HCT116 (cell line): ENCODE results near the gene NACC2. TPM values are rescaled to one million over a fixed set of nuclear protein-coding genes. Genes with fewer than 3 reads are reported as not detected.

Source experiments
- ATAC-seq: fragments of 200-7000 bp; cut with Tn5 transposase; 2 replicates; pipeline ENCODE4 v1.9.1; 2020; ENCODE audit warnings: mild to moderate bottlenecking, moderate library complexity
- BruUV-seq: library from RNA; stranded (reverse); fragments of 400-500 nt; replicated peaks from 2 replicates; lab custom pipeline; 2021; lab: Mats Ljungman, UMichigan
- CTCF ChIA-PET: fragments of 300-600 bp; sonication (Branson Sonifier 250); formaldehyde crosslinking; loops from one replicate; lab custom pipeline; 2021; ENCODE audit warnings: antibody characterized with exemption; lab: Charles Lee
- POLR2A ChIA-PET: fragments of 300-600, 350-600 bp; sonication (Branson Sonifier 250); formaldehyde crosslinking; loops from one replicate; lab custom pipeline; 2021; ENCODE audit warnings: antibody characterized with exemption; lab: Charles Lee
- RAD21 ChIA-PET, 2 experiments: fragments of 300-600 bp; sonication (Branson Sonifier 250); formaldehyde crosslinking; loops; one replicate each; lab custom pipeline; 2023; ENCODE audit warnings: low total read pairs in 2 of 2; ENCODE audit not compliant: uncharacterized antibody in 2 of 2, unreplicated experiment in 2 of 2, low non-redundant PET in 1 of 2; lab: Charles Lee
- DNase-seq: peaks from one replicate; pipeline ENCODE4 v3.0.0-alpha.2; 2010; ENCODE audit warnings: low read depth, low spot score
- H2AFZ ChIP-seq: fragments of 200-600 bp; shearing (Covaris generic), sonication (generic); 2 replicates; pipeline ENCODE4 v1.6.1; 2017; ENCODE audit warnings: low read depth, mixed run types, mixed read lengths, antibody characterized with exemption, low read length; ENCODE audit not compliant: poor library complexity, severe bottlenecking
- H3K27ac ChIP-seq: 2 replicates; pipeline ENCODE4 v1.5.1; 2012; ENCODE audit warnings: low read depth, low read length
- H3K27me3 ChIP-seq: fragments of 200-600 bp; sonication (generic); 2 replicates; pipeline ENCODE4 v1.6.1; 2016; ENCODE audit warnings: mixed run types, low read length, mixed read lengths; ENCODE audit not compliant: insufficient read depth
- H3K36me3 ChIP-seq, 2 experiments: fragments of 200-500 bp in 1 of 2; fragments of 200-600 bp in 1 of 2; sonication (Bioruptor generic) in 1 of 2; sonication (generic) in 1 of 2; 2 replicates each; pipeline versions ENCODE4 v1.5.1 to v1.6.1; 2014 to 2016; ENCODE audit warnings: low read length in 2 of 2, inconsistent platforms in 1 of 2, mixed read lengths in 1 of 2, mixed run types in 1 of 2; ENCODE audit not compliant: insufficient read depth in 2 of 2, control insufficient read depth in 1 of 2
- H3K4me1 ChIP-seq, 2 experiments: fragments of 200-600 bp in 1 of 2; sonication (generic) in 1 of 2; 2 replicates each; pipeline versions ENCODE4 v1.5.1 to v1.6.1; 2012 to 2017; ENCODE audit warnings: low read length in 2 of 2, inconsistent platforms in 1 of 2, mild to moderate bottlenecking in 1 of 2, mixed read lengths in 1 of 2, mixed run types in 1 of 2, moderate library complexity in 1 of 2; ENCODE audit not compliant: insufficient read depth in 2 of 2, control insufficient read depth in 1 of 2
- H3K4me2 ChIP-seq: fragments of 200-600 bp; sonication (generic); 2 replicates; pipeline ENCODE4 v1.6.1; 2017; ENCODE audit warnings: mixed run types, low read length, mixed read lengths
- H3K4me3 ChIP-seq, 2 experiments: fragments of 200-600 bp in 1 of 2; sonication (generic) in 1 of 2; replicated peaks in 1 of 2; 2 replicates each; pipeline ENCODE4 v1.5.1; 2011 to 2016; ENCODE audit warnings: low read length in 2 of 2, control low read depth in 1 of 2, low read depth in 1 of 2, mild to moderate bottlenecking in 1 of 2, mixed read lengths in 1 of 2, mixed run types in 1 of 2
- H3K79me2 ChIP-seq: fragments of 200-600 bp; sonication (generic); 2 replicates; pipeline ENCODE4 v1.6.1; 2017; ENCODE audit warnings: mild to moderate bottlenecking, mixed run types, low read length, moderate library complexity, mixed read lengths; ENCODE audit not compliant: insufficient read depth
- H3K9ac ChIP-seq: fragments of 200-600 bp; sonication (generic); 2 replicates; pipeline ENCODE4 v1.6.1; 2016; ENCODE audit warnings: low read length, mixed read lengths
- H3K9me2 ChIP-seq: fragments of 200-600 bp; sonication (generic), shearing (Covaris generic); 2 replicates; pipeline ENCODE4 v1.6.1; 2017; ENCODE audit warnings: mixed run types, mild to moderate bottlenecking, moderate library complexity; ENCODE audit not compliant: insufficient read depth
- H3K9me3 ChIP-seq, 2 experiments: fragments of 200-500 bp in 1 of 2; fragments of 200-600 bp in 1 of 2; sonication (Bioruptor generic) in 1 of 2; sonication (generic) in 1 of 2; 2 replicates each; pipeline ENCODE4 v1.6.1; 2014 to 2017; ENCODE audit warnings: low read length in 2 of 2, mixed read lengths in 2 of 2, inconsistent platforms in 1 of 2, low read depth in 1 of 2, mild to moderate bottlenecking in 1 of 2, mixed run types in 1 of 2, moderate library complexity in 1 of 2; ENCODE audit not compliant: control insufficient read depth in 1 of 2, insufficient read depth in 1 of 2
- H4K20me1 ChIP-seq: fragments of 200-600 bp; sonication (generic), shearing (Covaris generic); 2 replicates; pipeline ENCODE4 v1.6.1; 2017; ENCODE audit warnings: mixed run types, mild to moderate bottlenecking, moderate library complexity; ENCODE audit not compliant: insufficient read depth
- CEBPB ChIP-seq: IDR thresholded peaks from 2 replicates; pipeline ENCODE4 v1.6.1; 2012; ENCODE audit warnings: low read depth
- EGR1 ChIP-seq: IDR thresholded peaks from 2 replicates; pipeline ENCODE4 v1.6.1; 2012; ENCODE audit warnings: low read depth
- EZH2 ChIP-seq: fragments of 200-600 bp; sonication (generic); IDR thresholded peaks from 2 replicates; pipeline ENCODE4 v1.6.1; 2017; ENCODE audit warnings: antibody characterized with exemption, mixed run types
- FOSL1 ChIP-seq: IDR thresholded peaks from 2 replicates; pipeline ENCODE4 v1.6.1; 2012; ENCODE audit warnings: low read depth
- POLR2A ChIP-seq: IDR thresholded peaks from 2 replicates; pipeline ENCODE4 v1.7.0; 2011; ENCODE audit warnings: borderline replicate concordance; ENCODE audit not compliant: insufficient read depth, insufficient read length; ENCODE audit errors: extremely low read depth
- SIN3A ChIP-seq: IDR thresholded peaks from 2 replicates; pipeline ENCODE4 v1.6.1; 2012; ENCODE audit warnings: low read depth
- YY1 ChIP-seq: IDR thresholded peaks from 2 replicates; pipeline ENCODE4 v1.6.1; 2011; ENCODE audit warnings: low read length, low read depth, moderate library complexity, mild to moderate bottlenecking; ENCODE audit not compliant: insufficient replicate concordance; ENCODE audit errors: extremely low read depth
- ZFX ChIP-seq: fragments of 450-650 bp; IDR thresholded peaks from 2 replicates; pipeline ENCODE4 v1.6.1; 2017
- intact Hi-C: fragments of 100-400 bp; cut with micrococcal nuclease; formaldehyde crosslinking; loops from 2 replicates; pipeline ENCODE4 v1.10.0; 2022
- total RNA-seq: library from RNA; stranded (reverse); gene quantifications from one replicate; pipeline ENCODE4 v1.2.1, GENCODE V29; 2021; ENCODE audit not compliant: unreplicated experiment
- TF ChIP-seq, protein P1 (sequence below): IDR thresholded peaks from 2 replicates; pipeline ENCODE4 v1.6.1; 2012
- TF ChIP-seq, protein P2 (sequence below): IDR thresholded peaks from 2 replicates; pipeline ENCODE4 v1.6.1; 2011; ENCODE audit warnings: mild to moderate bottlenecking, low read length, moderate library complexity; ENCODE audit not compliant: insufficient replicate concordance; ENCODE audit errors: extremely low read depth
- TF ChIP-seq, protein P3 (sequence below): IDR thresholded peaks from 2 replicates; pipeline ENCODE4 v1.6.1; 2012; ENCODE audit warnings: low read depth
- TF ChIP-seq, protein P4 (sequence below), 3 experiments: fragments of 200-600 bp in 1 of 3; sonication (generic) in 1 of 3; IDR thresholded peaks in 2 of 3; conservative IDR thresholded peaks in 1 of 3; 2 replicates each; pipeline ENCODE4 v1.5.1; 2012 to 2017; ENCODE audit warnings: low read depth in 2 of 3, low read length in 2 of 3, antibody characterized with exemption in 1 of 3, borderline replicate concordance in 1 of 3, control low read depth in 1 of 3, mild to moderate bottlenecking in 1 of 3, mixed read lengths in 1 of 3, mixed run types in 1 of 3, moderate library complexity in 1 of 3; ENCODE audit not compliant: insufficient read depth in 1 of 3

Gene NACC2
- total RNA-seq, 1 experiment from 2014 or later = 27.8 TPM

DNA sequence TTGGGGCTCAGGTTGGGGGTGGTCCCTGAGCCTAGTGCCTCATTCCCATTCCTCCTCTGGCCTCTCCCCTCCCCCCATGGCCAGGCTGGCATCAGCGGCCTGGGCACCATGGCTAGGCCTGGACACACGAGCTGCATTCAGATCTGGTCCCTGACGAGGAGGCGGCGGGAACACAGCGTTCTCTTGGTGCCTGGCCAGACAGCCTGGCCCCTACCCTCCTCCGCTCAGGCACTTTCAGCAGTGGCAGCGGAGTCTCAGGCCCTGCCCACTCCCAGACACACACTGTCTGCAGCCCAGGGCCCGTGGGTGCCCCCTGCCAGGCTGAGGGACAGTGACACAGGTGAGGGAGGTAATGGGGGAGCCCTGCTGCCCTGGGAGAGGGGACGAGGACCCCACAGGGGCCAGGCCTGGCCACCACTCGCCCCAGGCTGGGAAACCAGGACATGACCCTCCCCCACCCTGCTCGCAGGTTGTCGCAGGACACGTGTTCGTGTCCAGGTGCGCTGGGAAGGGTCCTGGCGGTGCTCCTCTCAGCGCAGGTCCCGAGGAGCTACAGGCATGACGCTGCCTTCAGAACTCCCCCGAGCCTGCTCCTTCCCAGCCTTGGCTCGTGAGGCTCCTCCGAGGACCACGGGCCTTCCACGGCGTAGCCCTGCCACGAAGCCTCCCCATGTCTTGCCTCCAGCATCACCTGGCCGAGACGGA is 114.0 kb downstream of the NACC2 start:
- POLR2A ChIA-PET = no interaction called here
- RAD21 ChIA-PET = no interaction called here
- no peaks in the 10 kb centered on the region for H3K36me3 ChIP-seq
- TF ChIP-seq YY1 = no peak
- TF ChIP-seq FOSL1 = no peak
- no peak for TF ChIP-seq SIN3A
- no peak for TF ChIP-seq ZFX
- TF ChIP-seq, protein P1, sequence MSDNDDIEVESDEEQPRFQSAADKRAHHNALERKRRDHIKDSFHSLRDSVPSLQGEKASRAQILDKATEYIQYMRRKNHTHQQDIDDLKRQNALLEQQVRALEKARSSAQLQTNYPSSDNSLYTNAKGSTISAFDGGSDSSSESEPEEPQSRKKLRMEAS = no peak
- TF ChIP-seq POLR2A = no peak
- no peak for TF ChIP-seq CEBPB
- no peak for TF ChIP-seq EGR1
- no peak for TF ChIP-seq EZH2
- no peak overlapping the region for H3K4me3 ChIP-seq
- no TSS peak for BruUV-seq
- ATAC-seq (no peak), DNase-seq (no peak)
- H3K27ac ChIP-seq = no peak overlapping the region
- no peak overlapping the region for H2AFZ ChIP-seq
- intact Hi-C loops = no loop called here
- H3K27me3 ChIP-seq = no peaks in the 10 kb centered on the region
- H4K20me1 ChIP-seq = no peaks in the 10 kb centered on the region
- CTCF ChIA-PET = no interaction called here
- no peaks in the 10 kb centered on the region for H3K4me1 ChIP-seq
- H3K9me3 ChIP-seq = no peaks in the 10 kb centered on the region
- H3K9me2 ChIP-seq = no peaks in the 10 kb centered on the region
- no peak overlapping the region for H3K4me2 ChIP-seq
- H3K79me2 ChIP-seq = no peaks in the 10 kb centered on the region
- no peak overlapping the region for H3K9ac ChIP-seq

DNA sequence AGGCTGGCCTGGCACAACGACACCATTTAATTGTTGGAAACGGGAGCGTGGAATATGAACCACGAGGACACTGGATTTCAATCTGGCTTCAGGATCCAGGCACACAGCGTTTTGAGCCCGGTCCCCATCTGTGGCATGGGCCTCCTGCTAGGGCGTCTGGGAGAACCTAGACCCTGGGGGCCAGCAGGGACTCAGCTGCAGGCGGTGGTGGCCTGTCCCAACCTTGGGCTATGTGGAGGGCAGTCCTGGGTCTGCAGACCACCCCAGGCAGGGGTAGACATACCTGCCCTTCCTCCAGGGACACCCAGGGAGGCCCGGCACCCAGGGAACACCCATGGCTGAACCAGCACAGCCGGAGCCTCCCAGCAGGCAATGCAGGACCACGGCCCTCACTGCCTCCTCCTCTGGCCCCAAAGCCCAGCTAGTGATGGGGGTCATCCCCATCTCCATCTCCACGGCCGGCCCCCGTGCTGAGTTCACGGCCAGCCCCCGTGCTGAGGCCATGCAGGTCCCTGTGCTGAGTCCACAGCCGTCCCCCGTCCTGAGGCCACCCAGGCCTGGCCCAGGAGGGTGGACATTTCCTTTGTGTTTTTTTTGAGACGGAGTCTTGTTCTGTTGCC is 115.4 kb downstream of the NACC2 start:
- intact Hi-C loops = no loop called here
- ATAC-seq (no peak), DNase-seq (no peak)
- Histone ChIP-seq H3K4me3 (no peak overlapping the region), H3K36me3 (no peaks in the 10 kb centered on the region), H4K20me1 (no peaks in the 10 kb centered on the region), H3K9me3 (no peaks in the 10 kb centered on the region), H3K4me1 (no peaks in the 10 kb centered on the region), H3K27ac (no peak overlapping the region), H3K4me2 (no peak overlapping the region), H3K9me2 (no peaks in the 10 kb centered on the region), H3K79me2 (no peaks in the 10 kb centered on the region), H2AFZ (no peak overlapping the region), H3K27me3 (no peaks in the 10 kb centered on the region), H3K9ac (no peak overlapping the region)
- CTCF ChIA-PET = interaction anchor here (0.6 kb wide), 1 partner anchor 110 kb away, joined by 3 read pairs; no protein-coding TSS in a partner anchor
- BruUV-seq = no TSS peak
- RAD21 ChIA-PET = no interaction called here
- POLR2A ChIA-PET = no interaction called here
- TF ChIP-seq, protein P2, sequence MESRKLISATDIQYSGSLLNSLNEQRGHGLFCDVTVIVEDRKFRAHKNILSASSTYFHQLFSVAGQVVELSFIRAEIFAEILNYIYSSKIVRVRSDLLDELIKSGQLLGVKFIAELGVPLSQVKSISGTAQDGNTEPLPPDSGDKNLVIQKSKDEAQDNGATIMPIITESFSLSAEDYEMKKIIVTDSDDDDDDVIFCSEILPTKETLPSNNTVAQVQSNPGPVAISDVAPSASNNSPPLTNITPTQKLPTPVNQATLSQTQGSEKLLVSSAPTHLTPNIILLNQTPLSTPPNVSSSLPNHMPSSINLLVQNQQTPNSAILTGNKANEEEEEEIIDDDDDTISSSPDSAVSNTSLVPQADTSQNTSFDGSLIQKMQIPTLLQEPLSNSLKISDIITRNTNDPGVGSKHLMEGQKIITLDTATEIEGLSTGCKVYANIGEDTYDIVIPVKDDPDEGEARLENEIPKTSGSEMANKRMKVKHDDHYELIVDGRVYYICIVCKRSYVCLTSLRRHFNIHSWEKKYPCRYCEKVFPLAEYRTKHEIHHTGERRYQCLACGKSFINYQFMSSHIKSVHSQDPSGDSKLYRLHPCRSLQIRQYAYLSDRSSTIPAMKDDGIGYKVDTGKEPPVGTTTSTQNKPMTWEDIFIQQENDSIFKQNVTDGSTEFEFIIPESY = no peak
- TF ChIP-seq, protein P3, sequence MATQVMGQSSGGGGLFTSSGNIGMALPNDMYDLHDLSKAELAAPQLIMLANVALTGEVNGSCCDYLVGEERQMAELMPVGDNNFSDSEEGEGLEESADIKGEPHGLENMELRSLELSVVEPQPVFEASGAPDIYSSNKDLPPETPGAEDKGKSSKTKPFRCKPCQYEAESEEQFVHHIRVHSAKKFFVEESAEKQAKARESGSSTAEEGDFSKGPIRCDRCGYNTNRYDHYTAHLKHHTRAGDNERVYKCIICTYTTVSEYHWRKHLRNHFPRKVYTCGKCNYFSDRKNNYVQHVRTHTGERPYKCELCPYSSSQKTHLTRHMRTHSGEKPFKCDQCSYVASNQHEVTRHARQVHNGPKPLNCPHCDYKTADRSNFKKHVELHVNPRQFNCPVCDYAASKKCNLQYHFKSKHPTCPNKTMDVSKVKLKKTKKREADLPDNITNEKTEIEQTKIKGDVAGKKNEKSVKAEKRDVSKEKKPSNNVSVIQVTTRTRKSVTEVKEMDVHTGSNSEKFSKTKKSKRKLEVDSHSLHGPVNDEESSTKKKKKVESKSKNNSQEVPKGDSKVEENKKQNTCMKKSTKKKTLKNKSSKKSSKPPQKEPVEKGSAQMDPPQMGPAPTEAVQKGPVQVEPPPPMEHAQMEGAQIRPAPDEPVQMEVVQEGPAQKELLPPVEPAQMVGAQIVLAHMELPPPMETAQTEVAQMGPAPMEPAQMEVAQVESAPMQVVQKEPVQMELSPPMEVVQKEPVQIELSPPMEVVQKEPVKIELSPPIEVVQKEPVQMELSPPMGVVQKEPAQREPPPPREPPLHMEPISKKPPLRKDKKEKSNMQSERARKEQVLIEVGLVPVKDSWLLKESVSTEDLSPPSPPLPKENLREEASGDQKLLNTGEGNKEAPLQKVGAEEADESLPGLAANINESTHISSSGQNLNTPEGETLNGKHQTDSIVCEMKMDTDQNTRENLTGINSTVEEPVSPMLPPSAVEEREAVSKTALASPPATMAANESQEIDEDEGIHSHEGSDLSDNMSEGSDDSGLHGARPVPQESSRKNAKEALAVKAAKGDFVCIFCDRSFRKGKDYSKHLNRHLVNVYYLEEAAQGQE = no peak
- TF ChIP-seq, protein P4, sequence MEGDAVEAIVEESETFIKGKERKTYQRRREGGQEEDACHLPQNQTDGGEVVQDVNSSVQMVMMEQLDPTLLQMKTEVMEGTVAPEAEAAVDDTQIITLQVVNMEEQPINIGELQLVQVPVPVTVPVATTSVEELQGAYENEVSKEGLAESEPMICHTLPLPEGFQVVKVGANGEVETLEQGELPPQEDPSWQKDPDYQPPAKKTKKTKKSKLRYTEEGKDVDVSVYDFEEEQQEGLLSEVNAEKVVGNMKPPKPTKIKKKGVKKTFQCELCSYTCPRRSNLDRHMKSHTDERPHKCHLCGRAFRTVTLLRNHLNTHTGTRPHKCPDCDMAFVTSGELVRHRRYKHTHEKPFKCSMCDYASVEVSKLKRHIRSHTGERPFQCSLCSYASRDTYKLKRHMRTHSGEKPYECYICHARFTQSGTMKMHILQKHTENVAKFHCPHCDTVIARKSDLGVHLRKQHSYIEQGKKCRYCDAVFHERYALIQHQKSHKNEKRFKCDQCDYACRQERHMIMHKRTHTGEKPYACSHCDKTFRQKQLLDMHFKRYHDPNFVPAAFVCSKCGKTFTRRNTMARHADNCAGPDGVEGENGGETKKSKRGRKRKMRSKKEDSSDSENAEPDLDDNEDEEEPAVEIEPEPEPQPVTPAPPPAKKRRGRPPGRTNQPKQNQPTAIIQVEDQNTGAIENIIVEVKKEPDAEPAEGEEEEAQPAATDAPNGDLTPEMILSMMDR (IDR thresholded peaks at IDR 0.05 in 2 of 3, conservative IDR thresholded peaks at IDR 0.05 in 1 of 3; ENCODE audit: borderline replicate concordance in 1 of 3, insufficient read depth in 1 of 3, low read depth in 2 of 3, low read length in 2 of 3) = no peak
